Myometrial cell (primary cell): ENCODE measurements around the gene CCR3. TPM values are rescaled to one million over a fixed set of nuclear protein-coding genes. Genes with fewer than 3 reads are reported as not detected.

Source experiments
- total RNA-seq: library from RNA; depleted of rRNA; stranded (reverse); fragments of >200 nt; gene quantifications from 2 replicates; pipeline ENCODE4 v1.2.3, GENCODE V29; 2015

CCR3 gene
- not detected in 2 replicates for total RNA-seq

GRCh38 chr3:46242120-46242519 lies at the start of gene CCR3:
Gene CCR3, plus strand, starts transcription at chr3:46242460. Its CDS starts 22,699 bp downstream, at chr3:46265159.

GRCh38 chr3:46208167-46208704 lies 34.0 kb upstream of the CCR3 start, which contains the start of gene CCR1:
Gene CCR1, minus strand, starts transcription at chr3:46208313. Its CDS starts 4,000 bp downstream, at chr3:46204313.

Other genes starting within 250 kb of the CCR3 start
- 9.5 and 11.3 TPM in 2 replicates for gene FYCO1, start 246.6 kb upstream of the CCR3 start, total RNA-seq
- gene XCR1, start 215.0 kb upstream of the CCR3 start, total RNA-seq: not detected in 2 replicates
- gene CCR1, start 34.1 kb upstream of the CCR3 start, total RNA-seq: under 0.01 and 0.29 TPM in 2 replicates
- gene CCR2, start 111.7 kb downstream of the CCR3 start, total RNA-seq: not detected in 2 replicates
- not detected in 2 replicates for gene CCR5, start 128.5 kb downstream of the CCR3 start, total RNA-seq
- gene CCRL2, start 164.8 kb downstream of the CCR3 start, total RNA-seq: 5.0 and 6.6 TPM in 2 replicates
- gene LTF, start 222.4 kb downstream of the CCR3 start, total RNA-seq: not detected in 2 replicates